Thyroid gland (tissue), 4 donors: Measurements from ENCODE around the gene WNT3. TPM values are rescaled to one million over a fixed set of nuclear protein-coding genes. Genes with fewer than 3 reads are reported as not detected.

Experiments
- DNase-seq, 2 donors: peaks; one replicate each; pipeline ENCODE4 v3.0.0-alpha.2; 2019
- H3K27ac ChIP-seq, 3 donors: fragments of 200-600 bp; sonication (generic); 1 replicate in 2 of 3; 2 replicates in 1 of 3; pipeline ENCODE4 v1.5.1; 2016 to 2019; ENCODE audit warnings: mild to moderate bottlenecking in 1 of 3, moderate library complexity in 1 of 3
- H3K27me3 ChIP-seq: fragments of 200-600 bp; sonication (generic); one replicate; pipeline ENCODE4 v1.5.1; 2019
- H3K36me3 ChIP-seq, 2 donors: fragments of 200-600 bp; sonication (generic); one replicate each; pipeline ENCODE4 v1.5.1; 2016 to 2019
- H3K4me1 ChIP-seq, 2 donors: fragments of 200-600 bp; sonication (generic); one replicate each; pipeline ENCODE4 v1.5.1; 2017 to 2019
- H3K4me3 ChIP-seq, 3 donors: fragments of 200-600 bp; sonication (generic); replicated peaks in 1 of 3; 1 replicate in 2 of 3; 2 replicates in 1 of 3; pipeline ENCODE4 v1.5.1; 2016; ENCODE audit warnings: mild to moderate bottlenecking in 1 of 3
- H3K9me3 ChIP-seq: fragments of 200-600 bp; sonication (generic); one replicate; pipeline ENCODE4 v1.5.1; 2017
- CTCF ChIP-seq, 6 experiments: fragments of 200-600 bp in 3 of 6; fragments of 450-650 bp in 3 of 6; sonication (generic) in 3 of 6; IDR thresholded peaks; one replicate each; pipeline ENCODE4 v1.5.1; 2016 to 2019; ENCODE audit warnings: antibody characterized with exemption in 6 of 6, mild to moderate bottlenecking in 2 of 6, inconsistent platforms in 1 of 6, moderate library complexity in 1 of 6
- POLR2A ChIP-seq, 2 donors: fragments of 450-650 bp; IDR thresholded peaks; one replicate each; pipeline ENCODE4 v1.6.1; 2017; ENCODE audit warnings: antibody characterized with exemption in 2 of 2, mild to moderate bottlenecking in 2 of 2, moderate library complexity in 1 of 2
- WGBS, 2 donors: methylation state at CpG; one replicate each; pipeline ENCODE4 v1.1.5; 2017; 5-methylcytosine and 5-hydroxymethylcytosine counted together
- intact Hi-C: fragments of 100-400 bp; cut with DNase I; formaldehyde crosslinking; loops from one replicate; pipeline ENCODE4 v1.15.1; 2023
- total RNA-seq, 4 donors: library from RNA; depleted of rRNA; stranded (reverse); fragments of >200 nt; gene quantifications; one replicate each; pipeline ENCODE4 v1.2.3, GENCODE V29; 2016

Gene WNT3
- total RNA-seq, 4 donors from 2014 or later: 0.68 to 2.4 (median 0.82) TPM

- Histone ChIP-seq H3K4me1 (peaks cover 6 to 21% of the 10 kb centered on the region in 2 donors), H3K27ac (no peak overlapping the region), H3K4me3 (peak overlapping the region in 1 of 3 donors; percentile 48), H3K27me3 (no peaks in the 10 kb centered on the region), H3K36me3 (no peaks in the 10 kb centered on the region), H3K9me3 (no peaks in the 10 kb centered on the region)
- WGBS, 2 donors: 22 to 35% methylated on average over 11 to 12 of the region's 16 CpGs
- DNase-seq: no peak
- intact Hi-C loops: no loop called here
- TF ChIP-seq CTCF (IDR thresholded peaks at IDR 0.05): no peak
- no peak for TF ChIP-seq POLR2A (IDR thresholded peaks at IDR 0.05)
These were observed 45.8 kb downstream of the WNT3 start for GRCh38 chr17:46772475-46773220.

GRCh38 chr17:46771561-46772474, 46.7 kb downstream of the WNT3 start:
- H3K36me3 ChIP-seq: no peaks in the 10 kb centered on the region
- intact Hi-C loops: no loop called here
- peaks cover 6 to 21% of the 10 kb centered on the region in 2 donors for H3K4me1 ChIP-seq
- H3K27me3 ChIP-seq: no peaks in the 10 kb centered on the region
- H3K9me3 ChIP-seq: no peaks in the 10 kb centered on the region
- WGBS, 2 donors: 10 to 15% methylated on average over 11 to 38 of the region's 135 CpGs
- H3K4me3 ChIP-seq: peak overlapping the region in 2 of 3 donors; percentile 37 to 48
- DNase-seq: peak; percentile 50 to 52
- TF ChIP-seq POLR2A (IDR thresholded peaks at IDR 0.05): no peak
- TF ChIP-seq CTCF (IDR thresholded peaks at IDR 0.05): no peak
- H3K27ac ChIP-seq: no peak overlapping the region

GRCh38 chr17:46770818-46771560, 47.5 kb downstream of the WNT3 start:
- WGBS, 2 donors: 17 to 40% methylated on average over 11 to 16 of the region's 73 CpGs
- intact Hi-C loops: no loop called here

GRCh38 chr17:46770439-46770817, 48.1 kb downstream of the WNT3 start:
- no peaks in the 10 kb centered on the region for H3K27me3 ChIP-seq
- no peaks in the 10 kb centered on the region for H3K36me3 ChIP-seq
- DNase-seq: no peak
- intact Hi-C loops: no loop called here
- H3K4me3 ChIP-seq: no peak overlapping the region
- no peak for TF ChIP-seq POLR2A (IDR thresholded peaks at IDR 0.05)
- TF ChIP-seq CTCF (IDR thresholded peaks at IDR 0.05): no peak
- 68 to 69% methylated on average over 14 of the region's 14 CpGs for WGBS, 2 donors
- no peaks in the 10 kb centered on the region for H3K9me3 ChIP-seq
- no peak overlapping the region for H3K27ac ChIP-seq
- peaks cover 6 to 21% of the 10 kb centered on the region in 2 donors for H3K4me1 ChIP-seq

More at GRCh38 chr17:46770818-46771560, 47.5 kb downstream of the WNT3 start:
- TF ChIP-seq CTCF (IDR thresholded peaks at IDR 0.05) (no peak), POLR2A (IDR thresholded peaks at IDR 0.05) (peak in 1 of 2 donors; percentile 37)
- H3K4me1 ChIP-seq: peaks cover 6 to 21% of the 10 kb centered on the region in 2 donors
- peak overlapping the region in 2 of 3 donors; percentile 39 to 45 for H3K4me3 ChIP-seq
- DNase-seq: peak; percentile 21 to 46
- peak overlapping the region in 1 of 3 donors; percentile 41 for H3K27ac ChIP-seq
- no peaks in the 10 kb centered on the region for H3K36me3 ChIP-seq
- no peaks in the 10 kb centered on the region for H3K27me3 ChIP-seq
- H3K9me3 ChIP-seq: no peaks in the 10 kb centered on the region
